Lower leg skin (tissue), 3 donors: ENCODE measurements around the gene SP1.

Source experiments
- POLR2A ChIP-seq, 2 donors: fragments of 450-650 bp; IDR thresholded peaks; one replicate each; pipeline ENCODE4 v1.6.1; 2016 to 2017; ENCODE audit warnings: antibody characterized with exemption in 2 of 2, mild to moderate bottlenecking in 1 of 2, moderate library complexity in 1 of 2
- TF ChIP-seq, protein P1 (sequence below), 3 donors: fragments of 450-650 bp; IDR thresholded peaks; one replicate each; pipeline ENCODE4 v1.5.1; 2016; ENCODE audit warnings: antibody characterized with exemption in 3 of 3, mild to moderate bottlenecking in 3 of 3, moderate library complexity in 2 of 3

DNA sequence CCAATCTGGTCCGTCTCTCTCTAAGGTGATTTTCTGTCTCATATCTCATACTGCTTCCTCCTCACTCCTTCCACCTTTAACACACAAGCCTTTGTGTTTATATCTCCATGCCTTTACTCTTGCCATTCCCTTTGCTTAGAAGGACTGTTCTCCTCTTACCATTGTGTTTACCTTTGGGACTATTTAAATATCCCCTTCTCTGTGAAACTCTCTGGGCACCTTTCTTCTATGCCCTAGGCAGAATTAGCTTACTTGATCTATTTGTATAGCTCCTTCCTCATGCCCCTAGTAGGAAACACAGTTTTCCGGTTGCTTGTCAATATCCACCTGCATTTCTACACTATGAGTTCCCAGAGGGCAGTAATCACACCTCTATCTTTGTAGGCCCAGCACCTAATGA, 39.8 kb downstream of the SP1 start:
- TF ChIP-seq POLR2A (IDR thresholded peaks at IDR 0.05) = no peak
- TF ChIP-seq, protein P1, sequence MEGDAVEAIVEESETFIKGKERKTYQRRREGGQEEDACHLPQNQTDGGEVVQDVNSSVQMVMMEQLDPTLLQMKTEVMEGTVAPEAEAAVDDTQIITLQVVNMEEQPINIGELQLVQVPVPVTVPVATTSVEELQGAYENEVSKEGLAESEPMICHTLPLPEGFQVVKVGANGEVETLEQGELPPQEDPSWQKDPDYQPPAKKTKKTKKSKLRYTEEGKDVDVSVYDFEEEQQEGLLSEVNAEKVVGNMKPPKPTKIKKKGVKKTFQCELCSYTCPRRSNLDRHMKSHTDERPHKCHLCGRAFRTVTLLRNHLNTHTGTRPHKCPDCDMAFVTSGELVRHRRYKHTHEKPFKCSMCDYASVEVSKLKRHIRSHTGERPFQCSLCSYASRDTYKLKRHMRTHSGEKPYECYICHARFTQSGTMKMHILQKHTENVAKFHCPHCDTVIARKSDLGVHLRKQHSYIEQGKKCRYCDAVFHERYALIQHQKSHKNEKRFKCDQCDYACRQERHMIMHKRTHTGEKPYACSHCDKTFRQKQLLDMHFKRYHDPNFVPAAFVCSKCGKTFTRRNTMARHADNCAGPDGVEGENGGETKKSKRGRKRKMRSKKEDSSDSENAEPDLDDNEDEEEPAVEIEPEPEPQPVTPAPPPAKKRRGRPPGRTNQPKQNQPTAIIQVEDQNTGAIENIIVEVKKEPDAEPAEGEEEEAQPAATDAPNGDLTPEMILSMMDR (IDR thresholded peaks at IDR 0.05) = no peak
